Measurements from ENCODE around the gene VGLL3. TPM values are rescaled to one million over a fixed set of nuclear protein-coding genes. Genes with fewer than 3 reads are reported as not detected.

VGLL3 gene
- total RNA-seq, 1 donor from 2014 or later: 177 TPM

DNA sequence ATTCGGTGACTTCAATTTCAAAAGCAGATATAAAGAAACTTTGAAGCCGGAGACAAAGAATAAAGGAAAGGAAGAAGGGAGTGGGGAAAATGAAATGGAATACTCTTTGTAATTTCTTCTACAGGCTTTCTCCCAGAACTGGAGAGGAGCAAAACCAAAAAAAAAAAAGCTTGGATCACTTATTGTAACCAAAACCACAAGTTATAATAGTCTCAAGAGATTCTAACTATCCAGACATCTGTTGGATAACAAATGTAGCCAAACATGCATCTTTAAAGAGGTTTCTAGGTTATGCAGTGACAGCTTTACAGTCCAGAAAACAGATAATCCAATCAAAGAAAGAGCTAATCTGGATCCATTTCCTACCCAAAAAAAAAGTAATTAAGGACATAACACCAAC is 36.2 kb downstream of the VGLL3 start:
- Mint-ChIP-seq H3K4me1 (ENCODE audit: low read depth) (peaks cover 87% of the 10 kb centered on the region), H3K27me3 (ENCODE audit: low read depth) (no peaks in the 10 kb centered on the region), H3K36me3 (ENCODE audit: low read depth) (peaks cover 13% of the 10 kb centered on the region), H3K27ac (ENCODE audit: unreplicated experiment) (peak overlapping the region; percentile 76), H3K4me3 (ENCODE audit: unreplicated experiment) (peak overlapping the region; percentile 13), H3K9me3 (ENCODE audit: low read depth) (no peaks in the 10 kb centered on the region)
- no peak for DNase-seq (ENCODE audit: low spot score)
- TF ChIP-seq CTCF (IDR thresholded peaks at IDR 0.05): no peak

- peaks cover 14% of the 10 kb centered on the region for H3K36me3 Mint-ChIP-seq (ENCODE audit: low read depth)
Measured at GRCh38 chr3:86954226-86954625, 36.7 kb downstream of the VGLL3 start.

GRCh38 chr3:86951322-86951721 is 39.6 kb downstream of the VGLL3 start:
- no peak for DNase-seq (ENCODE audit: low spot score)
- Mint-ChIP-seq H3K36me3 (ENCODE audit: low read depth) (peaks cover 12% of the 10 kb centered on the region), H3K27me3 (ENCODE audit: low read depth) (no peaks in the 10 kb centered on the region), H3K4me1 (ENCODE audit: low read depth) (peaks cover 93% of the 10 kb centered on the region), H3K9me3 (ENCODE audit: low read depth) (no peaks in the 10 kb centered on the region), H3K27ac (ENCODE audit: unreplicated experiment) (peak overlapping the region; percentile 84), H3K4me3 (ENCODE audit: unreplicated experiment) (no peak overlapping the region)
- no peak for TF ChIP-seq CTCF (IDR thresholded peaks at IDR 0.05)

More at GRCh38 chr3:86954226-86954625, 36.7 kb downstream of the VGLL3 start:
- Mint-ChIP-seq H3K27me3 (ENCODE audit: low read depth) (no peaks in the 10 kb centered on the region), H3K9me3 (ENCODE audit: low read depth) (no peaks in the 10 kb centered on the region), H3K4me3 (ENCODE audit: unreplicated experiment) (no peak overlapping the region), H3K27ac (ENCODE audit: unreplicated experiment) (peak overlapping the region; percentile 76), H3K4me1 (ENCODE audit: low read depth) (peaks cover 92% of the 10 kb centered on the region)
- no peak for TF ChIP-seq CTCF (IDR thresholded peaks at IDR 0.05)
- DNase-seq (ENCODE audit: low spot score): no peak

- Mint-ChIP-seq H3K9me3 (ENCODE audit: low read depth) (no peaks in the 10 kb centered on the region), H3K27ac (ENCODE audit: unreplicated experiment) (peak overlapping the region; percentile 84), H3K36me3 (ENCODE audit: low read depth) (peaks cover 17% of the 10 kb centered on the region), H3K27me3 (ENCODE audit: low read depth) (no peaks in the 10 kb centered on the region), H3K4me1 (ENCODE audit: low read depth) (peaks cover 91% of the 10 kb centered on the region), H3K4me3 (ENCODE audit: unreplicated experiment) (no peak overlapping the region)
- peak; percentile 33 for TF ChIP-seq CTCF (IDR thresholded peaks at IDR 0.05)
- DNase-seq (ENCODE audit: low spot score): no peak
Measured at GRCh38 chr3:86950717-86951116, 40.2 kb downstream of the VGLL3 start.

- H3K4me1 Mint-ChIP-seq (ENCODE audit: low read depth): peaks cover 88% of the 10 kb centered on the region
- H3K27ac Mint-ChIP-seq (ENCODE audit: unreplicated experiment): peak overlapping the region; percentile 84
- DNase-seq (ENCODE audit: low spot score): no peak
Measured at GRCh38 chr3:86949850-86950249, 41.1 kb downstream of the VGLL3 start.

More at GRCh38 chr3:86949850-86950249, 41.1 kb downstream of the VGLL3 start:
- Mint-ChIP-seq H3K9me3 (ENCODE audit: low read depth) (no peaks in the 10 kb centered on the region), H3K4me3 (ENCODE audit: unreplicated experiment) (no peak overlapping the region), H3K27me3 (ENCODE audit: low read depth) (no peaks in the 10 kb centered on the region), H3K36me3 (ENCODE audit: low read depth) (peaks cover 22% of the 10 kb centered on the region)
- TF ChIP-seq CTCF (IDR thresholded peaks at IDR 0.05): no peak

Measured in chondrocyte (in vitro differentiated cells).